Measurements from ENCODE around the gene SIAH3. TPM values are rescaled to one million over a fixed set of nuclear protein-coding genes. Genes with fewer than 3 reads are reported as not detected.

SIAH3 gene
- total RNA-seq, 1 experiment from 2014 or later: not detected

GRCh38 chr13:45823583-45823982 lies 28.0 kb downstream of the SIAH3 start:
- H3K4me3 ChIP-seq (replicated peaks in 1 of 2; ENCODE audit: low read depth in 1 of 2, low read length in 2 of 2): no peak overlapping the region
- ChIA-PET RAD21 (ENCODE audit: low non-redundant PET in 1 of 2, low total read pairs in 2 of 2, uncharacterized antibody in 2 of 2, unreplicated experiment in 2 of 2) (no interaction called here), POLR2A (no interaction called here), CTCF (interaction anchor here (1.7 kb wide), 1 partner anchor 16 kb away, joined by 6 read pairs; no protein-coding TSS in a partner anchor)
- H3K9me3 ChIP-seq (ENCODE audit: control insufficient read depth in 1 of 2, insufficient read depth in 1 of 2, low read depth in 1 of 2, low read length in 2 of 2): no peaks in the 10 kb centered on the region
- H3K79me2 ChIP-seq (ENCODE audit: insufficient read depth, low read length): no peaks in the 10 kb centered on the region
- no peaks in the 10 kb centered on the region for H3K9me2 ChIP-seq (ENCODE audit: insufficient read depth)
- no TSS peak for BruUV-seq (replicated peaks)
- no peak overlapping the region for H3K27ac ChIP-seq (ENCODE audit: low read depth, low read length)
- H4K20me1 ChIP-seq (ENCODE audit: insufficient read depth): no peaks in the 10 kb centered on the region
- no peaks in the 10 kb centered on the region for H3K27me3 ChIP-seq (ENCODE audit: insufficient read depth, low read length)
- ATAC-seq: no peak
- no peak overlapping the region for H3K4me2 ChIP-seq (ENCODE audit: low read length)
- intact Hi-C loops (cut with micrococcal nuclease): no loop called here
- H3K36me3 ChIP-seq (ENCODE audit: control insufficient read depth in 1 of 2, insufficient read depth in 2 of 2, low read length in 2 of 2): no peaks in the 10 kb centered on the region
- TF ChIP-seq REST (IDR thresholded peaks at IDR 0.05; ENCODE audit: low read depth) (no peak), SIN3A (IDR thresholded peaks at IDR 0.05; ENCODE audit: low read depth) (no peak), YY1 (IDR thresholded peaks at IDR 0.05; ENCODE audit: extremely low read depth, insufficient replicate concordance, low read depth, low read length) (no peak), SP1 (IDR thresholded peaks at IDR 0.05; ENCODE audit: low read depth) (no peak), EZH2phosphoT487 (IDR thresholded peaks at IDR 0.05; ENCODE audit: borderline replicate concordance) (no peak), ATF3 (IDR thresholded peaks at IDR 0.05) (no peak), CBX3 (IDR thresholded peaks at IDR 0.05; ENCODE audit: low read depth) (no peak), CTCF (IDR thresholded peaks at IDR 0.05 in 2 of 3, conservative IDR thresholded peaks at IDR 0.05 in 1 of 3; ENCODE audit: borderline replicate concordance in 1 of 3, insufficient read depth in 1 of 3, low read depth in 2 of 3, low read length in 2 of 3) (no peak), EZH2 (IDR thresholded peaks at IDR 0.05) (no peak), SRF (IDR thresholded peaks at IDR 0.05; ENCODE audit: low read depth) (no peak), ZBTB33 (IDR thresholded peaks at IDR 0.05; ENCODE audit: extremely low read depth, insufficient replicate concordance, low read length) (no peak), POLR2AphosphoS5 (IDR thresholded peaks at IDR 0.05; ENCODE audit: low read depth, low read length) (no peak), EGR1 (IDR thresholded peaks at IDR 0.05; ENCODE audit: low read depth) (no peak), ZFX (IDR thresholded peaks at IDR 0.05) (no peak), TCF7L2 (IDR thresholded peaks at IDR 0.05; ENCODE audit: borderline replicate concordance, extremely low read depth, insufficient read depth, insufficient read length) (no peak), POLR2A (IDR thresholded peaks at IDR 0.05; ENCODE audit: borderline replicate concordance, extremely low read depth, insufficient read depth, insufficient read length) (no peak), MAX (IDR thresholded peaks at IDR 0.05) (no peak), ZNF274 (IDR thresholded peaks at IDR 0.05; ENCODE audit: low read depth, low read length) (no peak)
- no peak overlapping the region for H2AFZ ChIP-seq (ENCODE audit: low read depth, low read length, poor library complexity, severe bottlenecking)
- H3K4me1 ChIP-seq (ENCODE audit: control insufficient read depth in 1 of 2, insufficient read depth in 2 of 2, low read length in 2 of 2): no peaks in the 10 kb centered on the region
- no peak overlapping the region for H3K9ac ChIP-seq (ENCODE audit: low read length)
- DNase-seq (ENCODE audit: low read depth, low spot score): no peak
